Fibroblast of lung (primary cell): ENCODE measurements around the gene SLC25A10. TPM values are rescaled to one million over a fixed set of nuclear protein-coding genes. Genes with fewer than 3 reads are reported as not detected.
"Not testable (repeated sequence)": the region's sequence is repeated elsewhere in the genome, so short reads cannot be mapped to it uniquely, and the experiment has no call there.

ENCODE experiments used
- DNase-seq, 2 donors: peaks; one replicate each; pipeline versions ENCODE4 v3.0.0 to v3.0.0-alpha.2; 2010; ENCODE audit warnings: low read depth in 2 of 2
- H2AFZ ChIP-seq: 2 replicates; pipeline ENCODE4 v1.5.1; 2012; ENCODE audit warnings: low read length, control low read depth, inconsistent platforms
- H3K27ac ChIP-seq: 2 replicates; pipeline ENCODE4 v1.5.1; 2011; ENCODE audit warnings: low read length, control low read depth; ENCODE audit not compliant: insufficient read depth
- H3K27me3 ChIP-seq: 2 replicates; pipeline ENCODE4 v1.5.1; 2011; ENCODE audit warnings: mild to moderate bottlenecking, low read length; ENCODE audit not compliant: control insufficient read depth, insufficient read depth
- H3K36me3 ChIP-seq: 2 replicates; pipeline ENCODE4 v1.5.1; 2011; ENCODE audit warnings: low read length; ENCODE audit not compliant: control insufficient read depth, insufficient read depth
- H3K4me1 ChIP-seq: 2 replicates; pipeline ENCODE4 v1.5.1; 2011; ENCODE audit warnings: low read length; ENCODE audit not compliant: control insufficient read depth, insufficient read depth; ENCODE audit errors: extremely low read depth
- H3K4me2 ChIP-seq: 2 replicates; pipeline ENCODE4 v1.5.1; 2011; ENCODE audit warnings: low read length, control low read depth; ENCODE audit not compliant: insufficient read depth; ENCODE audit errors: extremely low read depth
- H3K4me3 ChIP-seq, 4 experiments: fragments of 200-600 bp in 1 of 4; sonication (generic) in 1 of 4; replicated peaks in 1 of 4; 2 replicates each; pipeline ENCODE4 v1.5.1; 2011 to 2016; ENCODE audit warnings: low read length in 4 of 4, low read depth in 3 of 4, mild to moderate bottlenecking in 3 of 4, control low read depth in 2 of 4, inconsistent platforms in 1 of 4, mixed read lengths in 1 of 4; ENCODE audit not compliant: insufficient read depth in 1 of 4; ENCODE audit errors: control extremely low read depth in 1 of 4
- H3K79me2 ChIP-seq: 2 replicates; pipeline ENCODE4 v1.5.1; 2012; ENCODE audit warnings: mild to moderate bottlenecking, low read length, inconsistent platforms; ENCODE audit not compliant: control insufficient read depth, insufficient read depth
- H3K9ac ChIP-seq: 2 replicates; pipeline ENCODE4 v1.5.1; 2011; ENCODE audit warnings: mild to moderate bottlenecking, low read length, control low read depth; ENCODE audit not compliant: insufficient read depth
- H3K9me3 ChIP-seq: 2 replicates; pipeline ENCODE4 v1.5.1; 2012; ENCODE audit warnings: low read depth, low read length; ENCODE audit not compliant: control insufficient read depth, insufficient read depth
- H4K20me1 ChIP-seq: 2 replicates; pipeline ENCODE4 v1.5.1; 2011; ENCODE audit warnings: low read length; ENCODE audit not compliant: control insufficient read depth, insufficient read depth; ENCODE audit errors: extremely low read depth
- CTCF ChIP-seq, 2 donors: IDR thresholded peaks in 1 of 2; conservative IDR thresholded peaks in 1 of 2; 1 replicate in 1 of 2; 2 replicates in 1 of 2; pipeline ENCODE4 v1.5.1; 2011 to 2012; ENCODE audit warnings: low read length in 2 of 2, control low read depth in 1 of 2, inconsistent platforms in 1 of 2, low read depth in 1 of 2, mild to moderate bottlenecking in 1 of 2
- EZH2 ChIP-seq: IDR thresholded peaks from 2 replicates; pipeline ENCODE4 v1.5.1; 2012; ENCODE audit warnings: low read length, control low read depth, mild to moderate bottlenecking; ENCODE audit errors: missing control alignments
- polyA plus RNA-seq, 2 donors: library from polyadenylated mRNA; depleted of rRNA in 1 of 2; stranded (reverse) in 1 of 2; unstranded in 1 of 2; fragments of >200 nt; gene quantifications; 2 replicates each; pipeline ENCODE4 v1.2.1, GENCODE V29; 2011 to 2012; ENCODE audit warnings: missing spikeins in 1 of 2
- total RNA-seq: library from RNA; depleted of rRNA; stranded (reverse); fragments of >200 nt; gene quantifications from 2 replicates; pipeline ENCODE4 v1.2.1, GENCODE V29; 2014

SLC25A10 gene
- total and polyA plus RNA-seq, 2 donors (not counting 1 experiment from before 2014, with no cell fraction given), result 3.7 to 5.8 TPM

GRCh38 chr17:81673561-81674258 is 38.4 kb upstream of the SLC25A10 start:
- TF ChIP-seq EZH2, result no peak
- no peak for TF ChIP-seq CTCF (conservative IDR thresholded peaks at IDR 0.05 in 1 of 2, IDR thresholded peaks at IDR 0.05 in 1 of 2; ENCODE audit: low read depth in 1 of 2, low read length in 2 of 2)
- H4K20me1 ChIP-seq, result no peaks in the 10 kb centered on the region
- H3K79me2 ChIP-seq, result no peaks in the 10 kb centered on the region
- H3K9me3 ChIP-seq, result no peaks in the 10 kb centered on the region
- H3K4me3 ChIP-seq, result no peak overlapping the region
- H2AFZ ChIP-seq, result no peak overlapping the region
- no peaks in the 10 kb centered on the region for H3K27me3 ChIP-seq
- no peak overlapping the region for H3K27ac ChIP-seq
- H3K4me2 ChIP-seq, result no peak overlapping the region
- peaks cover 25% of the 10 kb centered on the region for H3K36me3 ChIP-seq
- H3K4me1 ChIP-seq, result no peaks in the 10 kb centered on the region
- no peak for DNase-seq
- H3K9ac ChIP-seq, result no peak overlapping the region

- not testable (repeated sequence) for H3K9ac ChIP-seq, H3K4me2 ChIP-seq, H3K4me1 ChIP-seq, H3K27me3 ChIP-seq, H3K9me3 ChIP-seq, H3K79me2 ChIP-seq, H3K27ac ChIP-seq, H3K4me3 ChIP-seq, H2AFZ ChIP-seq, H4K20me1 ChIP-seq
- peaks cover 17% of the 10 kb centered on the region for H3K36me3 ChIP-seq
- TF ChIP-seq CTCF (conservative IDR thresholded peaks at IDR 0.05 in 1 of 2, IDR thresholded peaks at IDR 0.05 in 1 of 2; ENCODE audit: low read depth in 1 of 2, low read length in 2 of 2), result peak; percentile 39 to 53
- peak; percentile 29 to 39 for DNase-seq
Observed at GRCh38 chr17:81675515-81676221, 36.4 kb upstream of the SLC25A10 start.

- H2AFZ ChIP-seq, result no peak overlapping the region
- peaks cover 9% of the 10 kb centered on the region for H3K79me2 ChIP-seq
- no peaks in the 10 kb centered on the region for H3K4me1 ChIP-seq
- TF ChIP-seq EZH2, result no peak
- H3K27me3 ChIP-seq, result no peaks in the 10 kb centered on the region
- no peak overlapping the region for H3K4me2 ChIP-seq
- H3K27ac ChIP-seq, result no peak overlapping the region
- no peak overlapping the region for H3K9ac ChIP-seq
- DNase-seq, result no peak
- H3K9me3 ChIP-seq, result no peaks in the 10 kb centered on the region
- H3K4me3 ChIP-seq, result no peak overlapping the region
- H4K20me1 ChIP-seq, result no peaks in the 10 kb centered on the region
- H3K36me3 ChIP-seq, result peaks cover 13% of the 10 kb centered on the region
Observed at GRCh38 chr17:81676906-81677305, 35.2 kb upstream of the SLC25A10 start.
